Psoas muscle (tissue), 8 donors: ENCODE measurements around the gene RPL36A. TPM values are rescaled to one million over a fixed set of nuclear protein-coding genes. Genes with fewer than 3 reads are reported as not detected.

ENCODE experiments used
- ATAC-seq, 4 donors: fragments of 200-7000 bp; cut with Tn5 transposase; one replicate each; pipeline ENCODE4 v1.9.1; 2020; ENCODE audit warnings: moderate library complexity in 3 of 4, mild to moderate bottlenecking in 2 of 4
- DNase-seq, 2 donors: peaks; one replicate each; pipeline ENCODE4 v3.0.0-alpha.2; 2020
- H3K27ac ChIP-seq: fragments of 200-600 bp; one replicate; pipeline ENCODE4 v1.8.0; 2022
- H3K27me3 ChIP-seq, 3 donors: fragments of 200-600 bp in 1 of 3; one replicate each; pipeline versions ENCODE4 v1.6.1 to v1.8.0; 2013 to 2022; ENCODE audit warnings: low read length in 2 of 3, mild to moderate bottlenecking in 2 of 3, moderate library complexity in 1 of 3; ENCODE audit not compliant: insufficient read depth in 3 of 3
- H3K36me3 ChIP-seq, 2 donors: fragments of 200-600 bp in 1 of 2; one replicate each; pipeline versions ENCODE4 v1.6.1 to v1.8.0; 2013 to 2022; ENCODE audit warnings: low read depth in 1 of 2, mild to moderate bottlenecking in 1 of 2, moderate library complexity in 1 of 2; ENCODE audit not compliant: insufficient read depth in 1 of 2
- H3K4me1 ChIP-seq: fragments of 200-600 bp; one replicate; pipeline ENCODE4 v1.8.0; 2022
- H3K4me3 ChIP-seq: fragments of 200-600 bp; one replicate; pipeline ENCODE4 v1.8.0; 2022; ENCODE audit warnings: mild to moderate bottlenecking
- H3K9me3 ChIP-seq: fragments of 200-600 bp; one replicate; pipeline ENCODE4 v1.8.0; 2022
- WGBS, 3 donors: extraction: QIAGEN DNeasy Blood & Tissue Kit; methylation state at CpG; one replicate each; pipeline versions ENCODE4 v1.1.6 to v1.1.7; 2013; 5-methylcytosine and 5-hydroxymethylcytosine counted together
- intact Hi-C, 2 donors: fragments of 100-400 bp; cut with DNase I; formaldehyde crosslinking; loops; one replicate each; pipeline versions ENCODE4 v1.11.0 to v1.14.2; 2022
- polyA plus RNA-seq, 3 donors: library from polyadenylated mRNA; stranded (reverse); fragments of 200-250 nt; gene quantifications; one replicate each; pipeline ENCODE4 v1.2.3, GENCODE V29; 2013
- total RNA-seq, 4 donors: library from RNA; stranded (reverse); fragmentation: NEBNext Ultra II Directional in 2 of 4; extraction: Animal tissue kit (Norgen Biotek cat#: 25700) in 2 of 4; gene quantifications; one replicate each; pipeline versions ENCODE4 v1.2.1 to v1.2.4, GENCODE V29; 2021 to 2023
- TF ChIP-seq, protein P1 (sequence below): fragments of 200-600 bp; IDR thresholded peaks from one replicate; pipeline ENCODE4 v1.8.0; 2022; ENCODE audit warnings: antibody characterized with exemption
- donor health status: healthy with polysubstance abuse.
- donor health status: DM: no; HTN: no; CAD: no; lungs with moderate emphysema.
- donor health status: Bipolar disorder and iron deficiency.
- donor health status: healthy.
- donor health status: DM: yes; HTN: yes; CAD: no.
- donor health status: DM: no; HTN: no; CAD: no.
- donor health status: DM: no; HTN: no; CAD: no.
- donor health status: DM: yes; HTN: yes; CAD: no.

Gene RPL36A
- total and polyA plus RNA-seq, 7 donors: 102 to 1,450 (median 181) TPM

DNA sequence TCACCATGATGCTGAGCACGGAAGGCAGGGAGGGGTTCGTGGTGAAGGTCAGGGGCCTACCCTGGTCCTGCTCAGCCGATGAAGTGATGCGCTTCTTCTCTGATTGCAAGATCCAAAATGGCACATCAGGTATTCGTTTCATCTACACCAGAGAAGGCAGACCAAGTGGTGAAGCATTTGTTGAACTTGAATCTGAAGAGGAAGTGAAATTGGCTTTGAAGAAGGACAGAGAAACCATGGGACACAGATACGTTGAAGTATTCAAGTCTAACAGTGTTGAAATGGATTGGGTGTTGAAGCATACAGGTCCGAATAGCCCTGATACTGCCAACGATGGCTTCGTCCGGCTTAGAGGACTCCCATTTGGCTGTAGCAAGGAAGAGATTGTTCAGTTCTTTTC is 21.2 kb downstream of the RPL36A start:
- Histone ChIP-seq H3K9me3 (no peaks in the 10 kb centered on the region), H3K27me3 (peaks cover 0 to 8% (median 0%) of the 10 kb centered on the region in 3 donors), H3K4me3 (no peak overlapping the region), H3K27ac (no peak overlapping the region), H3K4me1 (peaks cover 22% of the 10 kb centered on the region), H3K36me3 (peaks cover 0 to 11% of the 10 kb centered on the region in 2 donors)
- TF ChIP-seq, protein P1, sequence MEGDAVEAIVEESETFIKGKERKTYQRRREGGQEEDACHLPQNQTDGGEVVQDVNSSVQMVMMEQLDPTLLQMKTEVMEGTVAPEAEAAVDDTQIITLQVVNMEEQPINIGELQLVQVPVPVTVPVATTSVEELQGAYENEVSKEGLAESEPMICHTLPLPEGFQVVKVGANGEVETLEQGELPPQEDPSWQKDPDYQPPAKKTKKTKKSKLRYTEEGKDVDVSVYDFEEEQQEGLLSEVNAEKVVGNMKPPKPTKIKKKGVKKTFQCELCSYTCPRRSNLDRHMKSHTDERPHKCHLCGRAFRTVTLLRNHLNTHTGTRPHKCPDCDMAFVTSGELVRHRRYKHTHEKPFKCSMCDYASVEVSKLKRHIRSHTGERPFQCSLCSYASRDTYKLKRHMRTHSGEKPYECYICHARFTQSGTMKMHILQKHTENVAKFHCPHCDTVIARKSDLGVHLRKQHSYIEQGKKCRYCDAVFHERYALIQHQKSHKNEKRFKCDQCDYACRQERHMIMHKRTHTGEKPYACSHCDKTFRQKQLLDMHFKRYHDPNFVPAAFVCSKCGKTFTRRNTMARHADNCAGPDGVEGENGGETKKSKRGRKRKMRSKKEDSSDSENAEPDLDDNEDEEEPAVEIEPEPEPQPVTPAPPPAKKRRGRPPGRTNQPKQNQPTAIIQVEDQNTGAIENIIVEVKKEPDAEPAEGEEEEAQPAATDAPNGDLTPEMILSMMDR: no peak
- WGBS, 3 donors: 48 to 65% (median 61%) methylated on average over 10 of the region's 10 CpGs
- intact Hi-C loops: loop anchor here (10.0 kb wide), 2 partner anchors 343 to 513 kb away; no protein-coding TSS in a partner anchor
- no peak for DNase-seq
- ATAC-seq: no peak

DNA sequence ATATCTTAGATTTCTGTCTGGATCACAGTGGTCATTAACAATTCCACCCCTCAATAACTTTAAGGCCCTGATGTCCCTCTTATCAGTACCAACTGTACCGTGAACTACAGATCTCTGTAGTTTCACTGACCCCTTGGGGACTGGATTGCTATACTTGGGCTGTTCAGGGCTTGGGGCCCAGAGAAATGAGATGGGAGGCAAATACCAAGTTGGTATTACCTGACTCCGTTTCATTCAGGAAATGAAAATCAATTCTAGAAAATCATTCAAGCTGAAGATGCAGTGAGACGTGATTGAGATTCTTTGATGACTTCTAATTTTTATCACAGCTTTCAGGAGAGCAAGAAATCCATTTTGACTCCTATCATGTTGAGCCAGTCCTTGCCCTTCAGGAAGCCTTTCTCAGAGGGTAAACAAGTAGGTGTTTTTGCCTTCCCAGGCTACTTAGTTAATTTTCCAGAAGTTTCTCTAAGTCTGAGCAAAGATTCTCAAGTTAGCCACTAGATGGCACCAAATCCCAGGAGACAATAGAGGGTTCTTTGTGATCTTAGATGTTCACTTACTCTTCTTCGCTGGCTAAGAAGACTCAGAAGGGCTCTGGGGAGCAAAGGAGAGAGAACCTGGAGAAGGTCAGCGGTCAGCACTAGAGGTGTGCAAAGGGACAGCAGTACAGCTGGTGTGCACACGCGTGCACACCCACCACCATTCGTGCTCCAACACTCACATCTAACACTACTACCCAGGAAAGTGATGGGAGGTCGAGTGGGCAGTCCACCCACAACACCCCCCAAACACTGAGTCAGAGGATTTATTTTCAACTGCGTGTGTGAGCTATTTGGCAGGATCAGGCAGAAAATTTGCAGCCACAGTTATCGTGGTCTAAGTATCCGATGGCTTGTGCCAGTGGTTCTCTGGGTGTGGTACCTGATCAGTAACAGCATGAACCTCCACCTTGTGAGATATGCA is 24.7 kb downstream of the RPL36A start:
- Histone ChIP-seq H3K27me3 (peaks cover 0 to 16% (median 0%) of the 10 kb centered on the region in 3 donors), H3K4me3 (no peak overlapping the region), H3K27ac (peak overlapping the region; percentile 72), H3K9me3 (no peaks in the 10 kb centered on the region), H3K36me3 (peaks cover 0 to 13% of the 10 kb centered on the region in 2 donors), H3K4me1 (peaks cover 12% of the 10 kb centered on the region)
- DNase-seq (no peak), ATAC-seq (peak; percentile 33 to 70 (median 58))
- intact Hi-C loops: loop anchor here (5.0 to 10.0 kb wide), 5 partner anchors 137 to 509 kb away; partner anchors contain the start of gene ARMCX1 (in 1 of the 2)
- TF ChIP-seq, protein P1: peak; percentile 79
- WGBS, 3 donors: 19 to 43% (median 31%) methylated on average over 12 of the region's 12 CpGs

- H3K4me1 ChIP-seq: peaks cover 5% of the 10 kb centered on the region
- intact Hi-C loops: loop anchor here (5.0 to 10.0 kb wide), 5 partner anchors 136 to 508 kb away; partner anchors contain the start of gene ARMCX1 (in 1 of the 2)
- H3K36me3 ChIP-seq: peaks cover 0 to 16% of the 10 kb centered on the region in 2 donors
- 79 to 98% (median 96%) methylated on average over 7 of the region's 7 CpGs for WGBS, 3 donors
- H3K27me3 ChIP-seq: peaks cover 0 to 16% (median 0%) of the 10 kb centered on the region in 3 donors
- DNase-seq: no peak
- no peak for ATAC-seq
- TF ChIP-seq, protein P1: no peak
- H3K27ac ChIP-seq: no peak overlapping the region
- no peak overlapping the region for H3K4me3 ChIP-seq
- H3K9me3 ChIP-seq: no peaks in the 10 kb centered on the region
Measured at GRCh38 chrX:101416691-101417090, 25.9 kb downstream of the RPL36A start.

DNA sequence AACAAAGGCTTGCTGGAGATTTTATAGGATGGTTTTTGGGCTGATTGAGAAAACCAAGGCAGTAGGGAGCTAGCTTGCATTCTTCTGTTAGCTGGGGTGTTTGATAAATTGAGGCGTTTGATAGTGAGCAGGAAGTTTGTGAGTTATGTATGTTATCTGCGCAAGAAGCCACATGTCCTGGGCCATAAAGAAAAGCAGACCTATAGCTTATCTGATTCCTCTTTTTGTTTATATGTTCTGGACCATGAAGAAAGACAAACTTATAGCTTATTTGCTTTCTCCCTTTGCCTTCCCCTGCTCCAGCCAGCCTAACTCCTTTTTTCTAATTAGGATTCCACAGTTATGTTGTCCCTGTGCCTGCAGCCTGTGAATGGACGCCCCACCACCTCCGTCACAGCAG is 26.4 kb downstream of the RPL36A start:
- Histone ChIP-seq H3K4me3 (no peak overlapping the region), H3K4me1 (peaks cover 4% of the 10 kb centered on the region), H3K9me3 (no peaks in the 10 kb centered on the region), H3K27me3 (peaks cover 0 to 16% (median 0%) of the 10 kb centered on the region in 3 donors), H3K27ac (no peak overlapping the region), H3K36me3 (peaks cover 0 to 15% of the 10 kb centered on the region in 2 donors)
- TF ChIP-seq, protein P1: no peak
- 67 to 84% (median 78%) methylated on average over 4 of the region's 4 CpGs for WGBS, 3 donors
- ATAC-seq (no peak), DNase-seq (no peak)
- intact Hi-C loops: loop anchor here (5.0 to 10.0 kb wide), 5 partner anchors 135 to 508 kb away; partner anchors contain the start of gene ARMCX1 (in 1 of the 2)
